HG03097 (cell line): Measurements from ENCODE around the gene RIF1.
A peak's percentile ranks its signal among the peaks of the same experiment; 100 is the strongest.

ENCODE experiments used
- ATAC-seq: cut with Tn5 transposase; IDR thresholded peaks from one replicate; pipeline ENCODE4 v1.9.1; 2021; ENCODE audit not compliant: unreplicated experiment, low FRiP score

The RIF1 gene, protein sequence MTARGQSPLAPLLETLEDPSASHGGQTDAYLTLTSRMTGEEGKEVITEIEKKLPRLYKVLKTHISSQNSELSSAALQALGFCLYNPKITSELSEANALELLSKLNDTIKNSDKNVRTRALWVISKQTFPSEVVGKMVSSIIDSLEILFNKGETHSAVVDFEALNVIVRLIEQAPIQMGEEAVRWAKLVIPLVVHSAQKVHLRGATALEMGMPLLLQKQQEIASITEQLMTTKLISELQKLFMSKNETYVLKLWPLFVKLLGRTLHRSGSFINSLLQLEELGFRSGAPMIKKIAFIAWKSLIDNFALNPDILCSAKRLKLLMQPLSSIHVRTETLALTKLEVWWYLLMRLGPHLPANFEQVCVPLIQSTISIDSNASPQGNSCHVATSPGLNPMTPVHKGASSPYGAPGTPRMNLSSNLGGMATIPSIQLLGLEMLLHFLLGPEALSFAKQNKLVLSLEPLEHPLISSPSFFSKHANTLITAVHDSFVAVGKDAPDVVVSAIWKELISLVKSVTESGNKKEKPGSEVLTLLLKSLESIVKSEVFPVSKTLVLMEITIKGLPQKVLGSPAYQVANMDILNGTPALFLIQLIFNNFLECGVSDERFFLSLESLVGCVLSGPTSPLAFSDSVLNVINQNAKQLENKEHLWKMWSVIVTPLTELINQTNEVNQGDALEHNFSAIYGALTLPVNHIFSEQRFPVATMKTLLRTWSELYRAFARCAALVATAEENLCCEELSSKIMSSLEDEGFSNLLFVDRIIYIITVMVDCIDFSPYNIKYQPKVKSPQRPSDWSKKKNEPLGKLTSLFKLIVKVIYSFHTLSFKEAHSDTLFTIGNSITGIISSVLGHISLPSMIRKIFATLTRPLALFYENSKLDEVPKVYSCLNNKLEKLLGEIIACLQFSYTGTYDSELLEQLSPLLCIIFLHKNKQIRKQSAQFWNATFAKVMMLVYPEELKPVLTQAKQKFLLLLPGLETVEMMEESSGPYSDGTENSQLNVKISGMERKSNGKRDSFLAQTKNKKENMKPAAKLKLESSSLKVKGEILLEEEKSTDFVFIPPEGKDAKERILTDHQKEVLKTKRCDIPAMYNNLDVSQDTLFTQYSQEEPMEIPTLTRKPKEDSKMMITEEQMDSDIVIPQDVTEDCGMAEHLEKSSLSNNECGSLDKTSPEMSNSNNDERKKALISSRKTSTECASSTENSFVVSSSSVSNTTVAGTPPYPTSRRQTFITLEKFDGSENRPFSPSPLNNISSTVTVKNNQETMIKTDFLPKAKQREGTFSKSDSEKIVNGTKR (N-terminal part only)

DNA sequence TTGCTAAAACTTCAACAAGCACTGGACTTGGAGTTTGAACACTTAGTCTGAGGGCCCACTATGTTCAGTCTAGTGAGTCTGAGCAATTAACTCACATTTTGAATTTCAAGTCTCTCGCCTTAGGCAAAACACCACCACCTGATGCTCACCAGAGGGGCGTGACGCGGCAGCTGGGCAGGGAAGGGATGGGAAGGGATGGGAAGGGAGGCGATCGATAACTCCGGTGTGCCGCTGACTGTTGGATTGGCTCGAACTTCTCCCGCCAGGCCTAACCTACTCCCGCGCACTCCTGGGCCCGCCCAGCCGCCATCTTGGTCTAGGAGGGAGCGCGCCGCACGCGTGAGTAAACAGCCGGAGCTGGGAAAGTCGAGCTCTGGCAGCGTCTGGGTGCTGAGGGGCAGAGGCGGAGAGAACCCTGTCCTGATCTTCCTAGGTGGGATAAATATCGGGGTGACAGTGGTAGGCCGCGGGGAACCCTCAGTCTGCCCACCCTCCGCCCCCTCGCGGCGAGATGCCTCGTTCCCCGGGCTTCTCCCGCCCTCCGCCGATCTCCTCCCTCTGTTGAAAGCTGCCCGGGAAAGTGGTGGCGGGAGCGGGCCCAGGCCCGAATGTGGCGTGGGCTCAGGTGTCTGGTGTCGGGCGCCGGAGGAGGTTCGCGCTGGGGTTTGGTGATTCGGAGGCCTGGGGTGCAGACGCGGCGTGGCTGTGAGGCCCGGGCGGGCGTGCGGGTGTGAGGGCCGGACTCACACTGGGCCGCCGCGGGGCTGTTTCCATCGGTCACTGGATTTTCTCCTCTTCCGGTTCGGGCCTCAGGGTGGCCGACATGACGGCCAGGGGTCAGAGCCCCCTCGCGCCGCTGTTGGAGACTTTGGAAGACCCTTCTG, at the start of gene RIF1:
TSS of gene RIF1 (plus strand) at position 302 of the 884 bp plus-strand sequence. CDS start at position 824, 522 bp downstream.
- ATAC-seq, result peak; percentile 92

DNA sequence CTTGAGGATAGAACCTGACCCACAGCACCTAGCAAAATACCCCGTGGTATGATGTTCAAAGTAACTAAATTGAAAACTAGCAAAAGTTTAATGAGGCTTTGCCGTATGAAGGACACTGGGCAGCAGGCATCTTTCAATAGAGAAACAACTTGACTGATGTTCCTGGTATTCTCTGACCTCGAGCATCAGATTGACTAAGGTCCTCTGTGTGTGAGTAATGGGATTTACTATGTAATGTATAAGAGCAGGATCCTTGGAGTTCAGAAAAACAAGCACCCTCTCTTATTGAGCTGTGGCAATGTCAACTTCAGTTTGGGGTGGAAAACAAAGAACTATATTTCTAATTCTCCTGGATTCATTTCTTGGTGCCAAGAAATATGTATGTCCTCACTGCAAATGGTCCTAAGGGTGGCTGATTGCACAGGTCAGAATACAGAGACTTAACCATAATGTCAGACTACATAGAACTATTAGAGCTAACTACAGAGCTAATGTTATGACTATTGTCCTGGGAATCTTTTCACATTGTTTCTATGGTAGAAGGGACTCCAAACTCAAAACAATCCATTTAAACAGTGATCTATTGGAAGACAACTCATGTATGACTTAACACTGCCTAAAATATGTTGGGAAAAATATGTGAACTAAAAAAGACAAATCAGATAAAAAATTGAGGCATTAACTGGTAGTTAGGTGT, 47.9 kb upstream of the RIF1 start:
- ATAC-seq, result no peak

DNA sequence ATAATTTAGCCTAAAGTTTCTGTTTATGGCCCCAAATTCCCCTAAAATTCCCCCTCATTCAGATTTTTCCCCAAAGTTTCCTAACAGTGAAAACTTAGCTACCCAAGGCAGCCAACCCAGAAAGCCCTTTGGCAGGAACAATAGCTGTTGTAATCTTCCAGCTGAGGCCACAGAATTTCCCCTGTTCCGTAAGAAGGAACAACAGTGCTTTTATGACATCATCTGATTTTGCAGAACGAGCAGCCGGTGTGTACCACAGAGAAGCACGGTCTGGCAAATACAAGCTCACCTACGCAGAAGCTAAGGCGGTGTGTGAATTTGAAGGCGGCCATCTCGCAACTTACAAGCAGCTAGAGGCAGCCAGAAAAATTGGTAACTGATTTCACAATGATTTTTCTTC, 46.0 kb upstream of the RIF1 start:
- ATAC-seq, result peak; percentile 47

DNA sequence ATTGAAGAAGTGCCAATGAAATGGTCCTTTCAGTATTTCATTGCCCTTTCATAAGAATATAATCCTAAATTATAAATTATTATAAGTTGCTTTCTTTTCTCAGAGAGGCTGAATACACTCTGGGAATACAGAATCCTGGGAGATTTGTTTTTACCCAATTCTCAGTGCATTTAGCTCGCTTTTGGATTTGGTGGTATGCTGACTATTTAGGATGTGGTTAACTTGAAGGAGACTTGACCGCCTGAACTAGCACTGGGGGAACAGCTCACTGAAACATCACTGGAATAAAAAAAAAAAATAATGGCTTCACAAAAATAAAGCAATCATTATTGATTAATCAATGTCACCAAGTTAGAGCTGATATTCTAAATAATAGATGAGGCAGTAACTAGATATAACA, 42.1 kb upstream of the RIF1 start:
- ATAC-seq, result no peak

DNA sequence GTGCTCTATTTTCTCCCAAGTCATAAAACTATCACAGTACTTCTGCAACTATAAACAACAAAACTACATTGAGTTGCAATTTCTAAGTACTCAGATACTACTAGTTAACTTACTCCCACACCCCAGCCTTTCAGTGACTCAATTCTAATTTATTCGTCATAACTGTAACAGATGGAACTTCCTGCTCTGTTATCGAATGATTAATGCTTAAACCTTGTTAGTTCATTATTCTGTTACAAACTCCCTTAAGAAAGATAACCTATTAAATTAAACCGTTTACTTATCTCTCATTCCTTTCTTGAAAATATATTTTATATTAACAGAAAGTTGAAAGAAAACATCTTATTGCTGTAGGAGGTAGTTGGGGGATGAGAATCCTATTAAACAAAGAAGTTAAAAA, 35.3 kb upstream of the RIF1 start:
- peak; percentile 96 for ATAC-seq

DNA sequence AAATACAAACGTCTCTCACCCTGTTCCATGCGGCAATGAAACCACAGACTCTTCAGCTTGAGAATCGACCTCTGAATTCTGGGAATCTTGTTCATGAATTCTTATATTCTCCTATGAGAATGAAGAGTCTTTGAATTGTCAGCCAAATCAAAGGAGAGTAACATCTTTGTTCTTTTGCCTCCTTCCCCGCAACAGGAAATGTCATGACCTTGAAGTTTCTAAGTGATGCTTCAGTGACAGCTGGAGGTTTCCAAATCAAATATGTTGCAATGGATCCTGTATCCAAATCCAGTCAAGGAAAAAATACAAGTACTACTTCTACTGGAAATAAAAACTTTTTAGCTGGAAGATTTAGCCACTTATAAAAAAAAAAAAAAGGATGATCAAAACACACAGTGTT, 30.5 kb upstream of the RIF1 start:
- no peak for ATAC-seq

DNA sequence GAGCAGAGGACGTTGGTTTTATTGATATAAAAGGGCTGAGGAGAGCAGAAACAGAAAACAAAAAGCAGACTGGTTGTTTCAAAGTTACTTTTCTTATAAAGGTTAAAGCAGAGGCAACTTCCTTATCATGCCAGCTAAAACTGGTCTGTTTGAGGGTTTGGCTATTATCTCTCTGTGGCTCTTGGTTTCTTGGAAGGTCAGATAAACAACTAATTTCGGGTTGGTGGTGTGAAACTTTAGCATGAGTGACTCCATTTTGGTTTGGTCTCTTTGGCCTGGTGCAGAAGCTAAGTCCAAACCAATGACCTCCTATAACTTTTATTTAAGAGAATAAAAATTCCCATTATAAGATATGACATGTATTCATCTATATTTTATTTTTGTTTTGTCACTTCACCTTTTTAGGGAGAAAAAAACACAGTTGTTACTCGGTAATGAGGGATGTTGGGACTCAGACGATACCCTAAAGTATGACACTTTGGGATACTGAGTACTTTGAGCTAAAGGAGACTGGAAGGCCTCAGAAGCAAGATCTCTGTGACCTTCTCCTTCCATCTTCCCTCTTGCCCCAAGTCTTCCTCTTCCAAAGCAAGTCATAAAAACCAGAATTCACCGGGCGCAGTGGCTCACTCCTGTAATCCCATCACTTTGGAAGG, 29.0 kb upstream of the RIF1 start:
- no peak for ATAC-seq

DNA sequence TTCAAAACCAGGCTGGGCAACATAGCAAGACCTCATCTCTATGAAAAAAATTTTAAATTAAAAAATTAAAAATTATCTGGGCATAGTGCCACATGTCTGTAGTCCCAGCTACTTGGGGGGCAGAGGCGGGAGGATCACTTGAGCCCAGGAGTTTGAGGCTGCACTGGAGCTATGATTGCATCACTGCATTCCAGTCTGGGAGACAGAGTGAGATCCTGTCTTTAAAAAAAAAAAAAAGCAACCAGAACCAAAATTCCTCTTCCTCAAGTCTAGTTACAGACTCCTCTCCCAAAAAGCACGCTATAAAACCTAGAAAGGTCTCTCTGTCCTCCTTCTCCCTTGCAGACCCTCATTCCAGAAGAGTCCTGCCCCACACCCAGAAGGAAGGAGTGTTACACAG, 28.4 kb upstream of the RIF1 start:
- ATAC-seq, result no peak

DNA sequence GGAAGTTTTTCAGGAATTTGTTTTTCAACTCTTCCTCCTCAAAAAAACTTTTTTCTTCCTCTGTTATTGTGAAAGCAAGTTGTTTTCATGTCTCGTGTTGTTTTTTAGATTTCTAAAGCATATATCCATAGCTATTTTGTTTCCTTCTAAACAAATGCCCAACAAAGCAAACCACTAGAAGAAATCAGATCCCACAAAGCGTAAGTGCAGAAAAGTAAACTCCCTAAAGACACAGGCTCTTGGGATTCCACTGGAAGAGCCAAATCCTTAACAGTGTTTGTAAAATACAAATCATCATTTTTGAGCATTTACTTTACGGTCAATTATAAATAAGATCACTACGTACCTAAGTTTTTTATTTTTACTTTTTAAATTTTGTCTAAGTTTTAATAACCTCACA, 21.7 kb upstream of the RIF1 start:
- ATAC-seq, result no peak

DNA sequence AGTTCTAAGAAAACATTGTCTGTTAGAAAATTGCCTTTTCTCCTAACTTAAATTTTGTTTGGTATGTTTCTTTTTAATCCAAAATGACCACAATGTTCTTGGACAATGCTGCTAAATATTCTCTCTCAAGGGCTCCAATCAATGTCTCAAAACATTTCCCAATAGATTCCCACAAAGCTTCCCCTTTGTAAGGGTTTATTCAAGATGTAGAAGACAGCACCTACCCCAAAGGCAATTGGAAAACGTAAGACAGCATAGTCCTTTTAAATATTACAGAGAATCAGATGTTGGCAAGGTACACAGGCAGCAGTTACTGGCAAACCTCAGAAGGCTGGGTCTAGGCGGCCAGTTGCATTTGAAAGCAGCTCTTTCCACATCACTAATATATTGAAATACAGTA, 18.3 kb upstream of the RIF1 start:
- no peak for ATAC-seq

DNA sequence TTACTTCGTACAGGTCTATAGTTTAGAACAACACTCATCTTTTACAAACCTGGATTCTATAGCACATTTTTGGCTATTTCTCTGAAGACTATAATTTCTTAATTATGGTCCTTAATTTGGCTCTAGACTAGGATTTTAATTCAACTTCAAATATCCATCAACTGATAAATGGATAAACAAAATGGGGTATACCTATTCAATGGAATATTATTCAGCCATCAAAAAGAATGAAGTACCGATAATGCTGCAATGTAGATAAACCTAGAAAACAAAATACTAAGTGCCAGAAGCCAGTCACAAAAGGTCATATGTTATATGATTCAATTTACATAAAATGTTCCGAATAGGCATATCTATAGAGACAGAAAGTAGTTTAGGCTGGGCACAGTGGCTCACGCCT, 15.2 kb upstream of the RIF1 start:
- ATAC-seq, result no peak

DNA sequence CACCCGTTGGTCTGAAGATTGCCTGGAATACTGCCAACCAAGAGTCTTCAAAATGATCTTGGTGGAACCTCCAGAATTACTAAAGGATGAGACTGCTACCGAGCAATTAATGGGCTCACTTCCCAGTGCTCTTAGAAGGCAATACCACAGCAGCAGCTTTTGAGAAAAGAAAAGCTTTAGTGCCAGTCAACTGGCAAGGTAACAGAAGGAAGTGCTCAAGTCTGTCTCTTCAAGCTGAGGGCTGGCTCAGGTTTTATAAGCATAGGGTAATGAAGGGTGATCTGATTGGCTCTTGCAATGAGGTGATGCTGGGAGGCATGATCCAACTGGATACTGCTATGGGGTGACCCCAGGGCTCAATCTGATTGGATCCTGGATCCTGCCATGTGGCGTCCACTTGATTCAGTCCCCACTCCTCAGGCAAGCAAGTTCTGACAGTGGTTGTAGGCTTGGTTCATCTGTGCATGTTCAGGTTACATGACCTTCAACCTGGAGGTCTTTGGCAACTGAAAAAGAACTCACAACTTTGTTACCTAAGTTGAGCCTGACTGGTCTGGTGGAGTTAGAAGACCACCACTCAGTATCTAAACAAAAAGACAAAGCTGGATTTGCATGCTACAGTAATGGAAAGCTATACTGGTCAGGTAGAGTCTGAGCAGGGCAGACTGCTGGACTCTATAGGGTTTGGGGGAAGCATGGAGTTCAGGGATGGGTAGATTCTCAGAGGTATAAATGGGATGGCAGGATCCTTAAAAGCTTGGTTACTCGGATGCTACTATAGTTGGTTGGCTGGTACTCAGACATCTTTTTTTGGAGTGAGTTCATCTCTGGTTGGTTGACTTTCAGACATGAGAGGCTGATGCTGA, 14.0 kb upstream of the RIF1 start:
- ATAC-seq, result no peak

DNA sequence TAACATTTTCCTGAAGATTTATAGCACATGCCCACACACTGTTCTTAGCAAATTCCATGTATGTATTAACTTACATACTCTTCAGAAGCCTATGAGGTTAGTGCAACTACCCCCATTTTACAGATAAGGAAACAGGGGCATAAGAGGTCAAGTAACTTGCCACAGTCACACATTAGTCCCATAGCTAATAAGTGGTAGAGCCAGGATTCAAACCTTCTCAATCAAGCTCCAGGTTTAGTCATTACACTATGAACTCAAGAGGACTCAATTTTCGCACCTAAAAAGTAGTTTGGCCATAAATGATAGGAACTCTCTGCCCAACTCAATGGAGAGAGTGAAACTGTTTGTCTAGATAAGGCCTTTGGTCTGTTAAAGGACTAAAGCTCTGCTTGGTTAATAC, 9.7 kb upstream of the RIF1 start:
- no peak for ATAC-seq

DNA sequence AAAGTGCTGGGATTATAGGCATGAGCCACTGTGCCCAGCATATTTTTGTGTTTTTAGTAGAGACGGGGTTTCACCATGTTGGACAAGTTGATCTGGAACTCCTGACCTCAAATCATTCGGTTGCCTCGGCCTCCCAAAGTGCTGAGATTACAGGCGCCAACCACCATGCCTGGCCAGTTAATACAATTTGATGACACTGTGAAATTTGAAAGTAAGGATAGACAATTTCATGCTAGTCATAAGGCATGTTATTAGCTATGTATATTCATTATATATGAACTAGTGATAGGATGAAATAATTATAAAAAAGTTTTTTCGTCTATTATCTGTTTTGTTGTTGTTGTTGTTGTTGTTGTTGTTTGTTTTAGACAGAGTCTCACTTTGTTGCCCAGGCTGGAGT, 8.6 kb upstream of the RIF1 start:
- no peak for ATAC-seq

DNA sequence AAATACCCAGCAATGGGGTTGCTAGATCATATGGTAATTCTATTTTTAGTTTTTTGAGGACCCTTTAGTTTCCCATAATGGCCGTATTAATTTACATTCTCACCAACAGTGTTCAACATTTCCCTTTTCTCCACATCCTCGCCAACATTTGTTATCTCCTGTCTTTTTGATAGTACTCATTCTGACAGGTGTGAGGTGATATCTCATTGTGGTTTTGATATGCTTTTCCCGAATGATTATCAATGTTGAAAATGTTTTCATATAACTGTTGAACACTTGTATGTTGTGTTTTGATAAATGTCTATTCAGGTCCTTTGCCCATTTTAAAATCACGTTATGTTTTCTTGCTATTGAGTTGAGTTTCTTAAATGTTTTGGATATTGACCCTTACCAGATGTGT, 5.8 kb upstream of the RIF1 start:
- ATAC-seq, result no peak

DNA sequence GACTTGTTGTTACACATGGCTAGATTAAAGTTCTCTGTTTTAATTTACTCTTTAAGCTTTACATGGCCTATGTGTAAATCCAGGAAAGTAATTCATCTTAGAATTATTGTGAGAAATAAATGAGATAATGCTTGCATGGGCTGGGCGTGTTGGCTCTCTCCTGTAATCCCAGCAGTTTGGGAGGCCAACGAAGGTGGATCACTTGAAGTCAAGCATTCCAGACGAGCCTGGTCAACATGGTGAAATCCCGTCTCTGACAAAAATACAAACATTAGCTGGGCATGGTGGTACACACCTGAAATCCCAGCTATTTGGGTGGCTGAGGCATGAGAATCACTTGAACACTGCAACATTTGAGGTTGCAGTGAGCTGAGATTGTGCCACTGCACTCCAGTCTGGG, 4.3 kb upstream of the RIF1 start:
- ATAC-seq, result no peak

DNA sequence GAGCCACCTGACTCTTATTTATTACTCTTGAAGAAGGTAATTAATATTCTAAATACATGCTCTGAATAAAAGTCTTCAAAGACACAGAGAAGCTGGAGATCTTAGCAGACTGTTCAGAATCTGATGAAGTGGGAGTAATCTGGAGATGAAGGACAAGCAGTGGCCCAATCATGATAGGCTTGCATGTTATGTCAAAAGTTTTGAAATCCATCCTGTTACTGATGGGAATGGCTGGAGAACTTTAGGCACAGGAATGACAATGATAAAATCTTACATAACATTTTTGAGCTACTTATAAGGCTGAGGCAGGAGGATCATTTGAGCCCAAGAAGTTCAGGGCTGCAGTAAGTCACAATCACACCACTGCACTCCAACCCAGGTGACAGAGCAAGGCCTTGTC, 2.4 kb upstream of the RIF1 start:
- no peak for ATAC-seq
